Liver (tissue), 9 donors: Measurements from ENCODE around the gene MYOM3. TPM values are rescaled to one million over a fixed set of nuclear protein-coding genes. Genes with fewer than 3 reads are reported as not detected.

Experiments used
- DNase-seq: peaks from one replicate; pipeline ENCODE4 v3.0.0-alpha.2; 2017; ENCODE audit warnings: low spot score
- H3K27ac ChIP-seq, 2 donors: one replicate each; pipeline ENCODE4 v1.7.0; 2013; ENCODE audit warnings: inconsistent platforms in 2 of 2, low read length in 2 of 2, control low read depth in 1 of 2, low read depth in 1 of 2, mild to moderate bottlenecking in 1 of 2
- H3K27me3 ChIP-seq, 4 donors: one replicate each; pipeline versions ENCODE4 v1.6.1 to v1.7.0; 2013; ENCODE audit warnings: low read length in 3 of 4, inconsistent platforms in 1 of 4, mild to moderate bottlenecking in 1 of 4, moderate library complexity in 1 of 4; ENCODE audit not compliant: control insufficient read depth in 4 of 4, insufficient read depth in 4 of 4
- H3K36me3 ChIP-seq, 4 donors: one replicate each; pipeline versions ENCODE4 v1.6.1 to v1.7.0; 2013; ENCODE audit warnings: low read length in 3 of 4, mild to moderate bottlenecking in 3 of 4, low read depth in 1 of 4, moderate library complexity in 1 of 4; ENCODE audit not compliant: control insufficient read depth in 4 of 4, insufficient read depth in 3 of 4
- H3K4me1 ChIP-seq, 4 donors: one replicate each; pipeline versions ENCODE4 v1.6.1 to v1.7.0; 2013; ENCODE audit warnings: low read length in 3 of 4, mild to moderate bottlenecking in 3 of 4, moderate library complexity in 1 of 4; ENCODE audit not compliant: control insufficient read depth in 4 of 4, insufficient read depth in 4 of 4
- H3K4me3 ChIP-seq, 3 donors: one replicate each; pipeline versions ENCODE4 v1.6.1 to v1.7.0; 2013; ENCODE audit warnings: low read length in 3 of 3, control low read depth in 1 of 3, low read depth in 1 of 3, mild to moderate bottlenecking in 1 of 3
- H3K9ac ChIP-seq, 2 donors: one replicate each; pipeline ENCODE4 v1.7.0; 2013; ENCODE audit warnings: low read length in 2 of 2, mild to moderate bottlenecking in 2 of 2, moderate library complexity in 2 of 2, control low read depth in 1 of 2, low read depth in 1 of 2
- H3K9me3 ChIP-seq, 4 donors: one replicate each; pipeline versions ENCODE4 v1.6.1 to v1.7.0; 2013; ENCODE audit warnings: low read length in 3 of 4; ENCODE audit not compliant: control insufficient read depth in 4 of 4
- ATF3 ChIP-seq: IDR thresholded peaks from 2 replicates; pipeline ENCODE4 v1.6.1; 2016; ENCODE audit warnings: antibody characterized with exemption
- EGR1 ChIP-seq, 2 donors: IDR thresholded peaks; 2 replicates each; pipeline ENCODE4 v1.6.1; 2016 to 2018; ENCODE audit warnings: antibody characterized with exemption in 2 of 2, low read depth in 2 of 2
- FOXA1 ChIP-seq: IDR thresholded peaks from 2 replicates; pipeline ENCODE4 v1.6.1; 2016; ENCODE audit warnings: antibody characterized with exemption
- FOXA2 ChIP-seq: IDR thresholded peaks from 2 replicates; pipeline ENCODE4 v1.6.1; 2016; ENCODE audit warnings: antibody characterized with exemption
- GABPA ChIP-seq, 2 donors: IDR thresholded peaks in 1 of 2; conservative IDR thresholded peaks in 1 of 2; 2 replicates each; pipeline ENCODE4 v1.6.1; 2016; ENCODE audit warnings: antibody characterized with exemption in 2 of 2, mild to moderate bottlenecking in 1 of 2, moderate library complexity in 1 of 2
- HNF4A ChIP-seq, 2 donors: conservative IDR thresholded peaks; 2 replicates each; pipeline ENCODE4 v1.6.1; 2016; ENCODE audit warnings: antibody characterized with exemption in 2 of 2, mild to moderate bottlenecking in 2 of 2
- HNF4G ChIP-seq: IDR thresholded peaks from 2 replicates; pipeline ENCODE4 v1.6.1; 2016; ENCODE audit warnings: antibody characterized with exemption
- JUND ChIP-seq, 2 donors: IDR thresholded peaks; 2 replicates each; pipeline ENCODE4 v1.6.1; 2016; ENCODE audit warnings: antibody characterized with exemption in 2 of 2
- NR2F2 ChIP-seq: IDR thresholded peaks from 2 replicates; pipeline ENCODE4 v1.6.1; 2016; ENCODE audit warnings: antibody characterized with exemption
- RAD21 ChIP-seq, 2 donors: IDR thresholded peaks; 2 replicates each; pipeline ENCODE4 v1.6.1; 2016; ENCODE audit warnings: antibody characterized with exemption in 2 of 2, mild to moderate bottlenecking in 2 of 2
- REST ChIP-seq: IDR thresholded peaks from 2 replicates; pipeline ENCODE4 v1.6.1; 2016; ENCODE audit warnings: antibody characterized with exemption, mild to moderate bottlenecking
- RXRA ChIP-seq, 2 donors: IDR thresholded peaks; 2 replicates each; pipeline ENCODE4 v1.6.1; 2017 to 2018; ENCODE audit warnings: antibody characterized with exemption in 2 of 2, mild to moderate bottlenecking in 1 of 2
- SP1 ChIP-seq: IDR thresholded peaks from 2 replicates; pipeline ENCODE4 v1.6.1; 2018; ENCODE audit warnings: antibody characterized with exemption, mild to moderate bottlenecking
- TAF1 ChIP-seq: conservative IDR thresholded peaks from 2 replicates; pipeline ENCODE4 v1.6.1; 2016; ENCODE audit warnings: antibody characterized with exemption, mild to moderate bottlenecking
- WGBS: extraction: QIAGEN DNeasy Blood & Tissue Kit; methylation state at CpG from one replicate; pipeline ENCODE4 v1.1.7; 2013; 5-methylcytosine and 5-hydroxymethylcytosine counted together
- polyA plus RNA-seq, 2 donors: library from polyadenylated mRNA; stranded (reverse) in 1 of 2; unstranded in 1 of 2; fragments of 200-250 nt in 1 of 2; fragments of >200 nt in 1 of 2; fragmentation: Nextera tagmentation in 1 of 2; extraction: Ambion mirVana in 1 of 2; gene quantifications; one replicate each; pipeline versions ENCODE4 v1.2.1 to v1.2.3, GENCODE V29; 2013 to 2015
- total RNA-seq, 2 donors: library from RNA; depleted of rRNA; stranded (reverse); fragments of >200 nt; gene quantifications; one replicate each; pipeline ENCODE4 v1.2.3, GENCODE V29; 2014
- donor health status: healthy.
- donor health status: healthy.
- donor health status: healthy.
- donor health status: healthy.
- donor health status: healthy.

Gene MYOM3
- total and polyA plus RNA-seq, 4 donors = 0.01 to 0.17 (median 0.05) TPM; not detected in 1

- TF ChIP-seq REST (no peak), HNF4G (no peak), HNF4A (conservative IDR thresholded peaks at IDR 0.05) (no peak)
These were observed 51.5 kb downstream of the MYOM3 start (continued) for GRCh38 chr1:24060482-24060881.

- DNase-seq = no peak
- Histone ChIP-seq H3K27me3 (no peaks in the 10 kb centered on the region), H3K4me1 (no peaks in the 10 kb centered on the region), H3K9me3 (peaks cover 0 to 2% (median 0%) of the 10 kb centered on the region in 4 donors), H3K36me3 (no peaks in the 10 kb centered on the region), H3K9ac (no peak overlapping the region), H3K4me3 (no peak overlapping the region), H3K27ac (no peak overlapping the region)
- TF ChIP-seq FOXA1 = no peak
- no peak for TF ChIP-seq TAF1
- TF ChIP-seq HNF4A (conservative IDR thresholded peaks at IDR 0.05) = no peak
- no peak for TF ChIP-seq RXRA (IDR thresholded peaks at IDR 0.05)
- TF ChIP-seq FOXA2 = no peak
- TF ChIP-seq NR2F2 = no peak
- no peak for TF ChIP-seq GABPA (IDR thresholded peaks at IDR 0.05 in 1 of 2, conservative IDR thresholded peaks at IDR 0.05 in 1 of 2)
- TF ChIP-seq ATF3 = no peak
- no peak for TF ChIP-seq RAD21 (IDR thresholded peaks at IDR 0.05)
- no peak for TF ChIP-seq EGR1 (IDR thresholded peaks at IDR 0.05; ENCODE audit: low read depth in 2 of 2)
- no peak for TF ChIP-seq JUND (IDR thresholded peaks at IDR 0.05)
- no peak for TF ChIP-seq REST
- WGBS = 89% methylated on average over 14 of the region's 14 CpGs
These were observed 53.1 kb downstream of the MYOM3 start for GRCh38 chr1:24058671-24059455.

GRCh38 chr1:24057171-24057570, 54.8 kb downstream of the MYOM3 start:
- no peaks in the 10 kb centered on the region for H3K9me3 ChIP-seq
- no peaks in the 10 kb centered on the region for H3K36me3 ChIP-seq
- H3K4me1 ChIP-seq = no peaks in the 10 kb centered on the region
- H3K4me3 ChIP-seq = no peak overlapping the region
- no peak overlapping the region for H3K27ac ChIP-seq
- TF ChIP-seq FOXA2 (no peak), ATF3 (no peak), HNF4A (conservative IDR thresholded peaks at IDR 0.05) (no peak), SP1 (no peak), RXRA (IDR thresholded peaks at IDR 0.05) (no peak), JUND (IDR thresholded peaks at IDR 0.05) (no peak)
- no peak for DNase-seq
- H3K9ac ChIP-seq = no peak overlapping the region
- H3K27me3 ChIP-seq = no peaks in the 10 kb centered on the region
- WGBS = 95% methylated on average over 13 of the region's 13 CpGs
